GM12875 (cell line): ENCODE data around the gene PCBP3.
A peak's percentile ranks its signal among the peaks of the same experiment; 100 is the strongest.

Experiments used
- H3K4me3 ChIP-seq: one replicate; pipeline ENCODE4 v1.5.1; 2011; ENCODE audit warnings: low read depth, low read length, control low read depth
- TF ChIP-seq, protein P1 (sequence below): IDR thresholded peaks from 2 replicates; pipeline ENCODE4 v1.5.1; 2011; ENCODE audit warnings: low read depth, mild to moderate bottlenecking, control low read depth, inconsistent platforms, low read length, moderate library complexity, borderline replicate concordance; ENCODE audit not compliant: insufficient read depth

Gene PCBP3

GRCh38 chr21:45921917-45922316 lies 278.4 kb downstream of the PCBP3 start:
- H3K4me3 ChIP-seq: no peak overlapping the region
- TF ChIP-seq, protein P1, sequence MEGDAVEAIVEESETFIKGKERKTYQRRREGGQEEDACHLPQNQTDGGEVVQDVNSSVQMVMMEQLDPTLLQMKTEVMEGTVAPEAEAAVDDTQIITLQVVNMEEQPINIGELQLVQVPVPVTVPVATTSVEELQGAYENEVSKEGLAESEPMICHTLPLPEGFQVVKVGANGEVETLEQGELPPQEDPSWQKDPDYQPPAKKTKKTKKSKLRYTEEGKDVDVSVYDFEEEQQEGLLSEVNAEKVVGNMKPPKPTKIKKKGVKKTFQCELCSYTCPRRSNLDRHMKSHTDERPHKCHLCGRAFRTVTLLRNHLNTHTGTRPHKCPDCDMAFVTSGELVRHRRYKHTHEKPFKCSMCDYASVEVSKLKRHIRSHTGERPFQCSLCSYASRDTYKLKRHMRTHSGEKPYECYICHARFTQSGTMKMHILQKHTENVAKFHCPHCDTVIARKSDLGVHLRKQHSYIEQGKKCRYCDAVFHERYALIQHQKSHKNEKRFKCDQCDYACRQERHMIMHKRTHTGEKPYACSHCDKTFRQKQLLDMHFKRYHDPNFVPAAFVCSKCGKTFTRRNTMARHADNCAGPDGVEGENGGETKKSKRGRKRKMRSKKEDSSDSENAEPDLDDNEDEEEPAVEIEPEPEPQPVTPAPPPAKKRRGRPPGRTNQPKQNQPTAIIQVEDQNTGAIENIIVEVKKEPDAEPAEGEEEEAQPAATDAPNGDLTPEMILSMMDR: no peak

- TF ChIP-seq, protein P1: no peak
- H3K4me3 ChIP-seq: no peak overlapping the region
Observed at GRCh38 chr21:45922648-45923047, 279.1 kb downstream of the PCBP3 start.

DNA sequence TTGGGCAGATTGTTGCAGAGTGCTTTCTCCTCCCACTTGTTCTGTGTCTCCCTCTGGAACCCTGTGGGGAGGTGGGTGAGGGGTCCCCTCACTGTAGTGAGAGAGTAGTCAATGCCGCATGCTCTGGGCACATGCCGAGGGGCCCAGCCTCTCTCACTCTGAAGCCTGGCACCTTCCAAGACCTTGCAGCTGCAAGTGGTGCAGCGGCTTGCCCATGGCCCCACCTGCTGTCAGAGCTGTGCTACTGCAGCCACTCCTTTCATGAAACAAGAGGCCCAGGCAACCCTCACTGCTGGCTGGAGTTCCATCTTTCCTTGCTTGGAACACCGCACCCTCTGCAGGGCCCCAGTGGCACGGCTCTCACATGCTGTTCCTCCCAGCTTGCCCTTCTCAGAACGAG lies 279.6 kb downstream of the PCBP3 start:
- H3K4me3 ChIP-seq: no peak overlapping the region
- TF ChIP-seq, protein P1: peak; percentile 23; the same call in 1 of the 2 replicates

GRCh38 chr21:45926281-45926680 lies 282.8 kb downstream of the PCBP3 start:
- TF ChIP-seq, protein P1: no peak
- H3K4me3 ChIP-seq: no peak overlapping the region

- no peak overlapping the region for H3K4me3 ChIP-seq
- TF ChIP-seq, protein P1: no peak
Observed at GRCh38 chr21:45927032-45927431, 283.5 kb downstream of the PCBP3 start.

- H3K4me3 ChIP-seq: no peak overlapping the region
- TF ChIP-seq, protein P1: no peak
Observed at GRCh38 chr21:45927851-45928850, 284.6 kb downstream of the PCBP3 start.

DNA sequence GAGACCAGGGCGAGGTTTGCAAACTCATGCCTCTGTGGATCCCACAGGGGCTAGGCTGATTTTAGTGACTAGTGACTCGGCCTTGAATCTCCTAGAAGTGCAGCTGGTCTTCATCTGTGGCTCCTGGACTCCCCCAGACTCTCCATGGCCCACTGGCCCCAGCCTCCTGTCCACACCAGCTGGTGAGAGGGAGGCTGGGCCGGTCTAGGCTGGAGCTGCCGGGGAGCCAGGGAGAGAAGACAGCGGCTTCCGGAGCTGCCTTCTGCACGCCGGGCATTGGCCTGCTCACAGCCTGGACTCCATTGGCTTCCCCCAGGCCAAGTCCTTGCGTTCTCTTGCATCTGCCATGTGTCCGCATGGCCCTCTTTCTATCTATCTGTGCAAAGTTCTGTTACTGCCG lies 285.9 kb downstream of the PCBP3 start:
- no peak overlapping the region for H3K4me3 ChIP-seq
- TF ChIP-seq, protein P1: no peak
